HG02759 (cell line): ENCODE results near the gene PYGO2.
"Not testable (repeated sequence)": the region's sequence is repeated elsewhere in the genome, so short reads cannot be mapped to it uniquely, and the experiment has no call there.

ENCODE experiments used
- ATAC-seq: cut with Tn5 transposase; IDR thresholded peaks from one replicate; pipeline ENCODE4 v1.9.1; 2021; ENCODE audit warnings: mild to moderate bottlenecking, moderate library complexity; ENCODE audit not compliant: unreplicated experiment

Gene PYGO2

GRCh38 chr1:155000411-155000725 lies 38.8 kb upstream of the PYGO2 start:
- ATAC-seq: no peak

DNA sequence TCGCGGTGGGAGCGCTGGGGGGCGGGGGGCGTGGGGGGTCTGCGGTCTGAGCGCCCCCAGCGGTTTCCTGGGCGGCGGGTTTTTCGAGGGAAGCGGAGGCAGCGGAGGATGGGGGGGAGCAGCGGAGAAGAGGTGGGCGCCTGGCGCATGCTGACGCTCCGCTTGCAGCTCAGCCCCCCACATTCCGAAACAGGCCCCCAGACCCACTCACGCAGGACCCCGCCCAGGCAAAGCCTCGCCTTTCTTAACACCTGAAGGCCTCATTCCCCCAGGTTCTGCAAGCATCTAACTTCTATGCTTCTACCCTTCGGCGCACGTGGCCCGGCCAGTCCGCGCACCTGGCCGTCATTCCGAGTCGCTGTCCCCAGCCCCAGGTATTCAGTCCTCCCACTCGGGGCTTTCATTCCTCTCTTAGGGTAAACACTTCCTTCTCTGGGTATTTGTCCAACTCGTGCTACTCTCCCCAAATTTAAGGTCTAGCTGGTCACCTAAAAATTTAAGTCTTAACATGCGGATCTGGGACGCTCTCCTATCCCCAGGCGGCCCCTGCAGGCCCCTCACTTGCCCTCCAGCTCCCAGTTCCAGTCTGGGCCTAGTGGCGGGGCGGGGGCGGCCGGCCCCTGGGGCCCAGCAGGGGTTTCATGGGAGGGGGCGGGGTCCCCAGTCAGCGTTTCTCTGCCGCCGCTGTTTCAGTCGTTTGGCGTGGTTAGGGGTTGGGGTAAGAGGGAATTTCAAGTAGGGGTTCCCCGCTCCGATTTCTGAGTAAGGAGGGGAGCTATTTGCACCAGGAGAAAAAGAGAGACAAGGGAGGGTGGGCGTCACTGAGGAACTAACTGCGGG lies 38.2 kb upstream of the PYGO2 start:
- ATAC-seq: no peak

DNA sequence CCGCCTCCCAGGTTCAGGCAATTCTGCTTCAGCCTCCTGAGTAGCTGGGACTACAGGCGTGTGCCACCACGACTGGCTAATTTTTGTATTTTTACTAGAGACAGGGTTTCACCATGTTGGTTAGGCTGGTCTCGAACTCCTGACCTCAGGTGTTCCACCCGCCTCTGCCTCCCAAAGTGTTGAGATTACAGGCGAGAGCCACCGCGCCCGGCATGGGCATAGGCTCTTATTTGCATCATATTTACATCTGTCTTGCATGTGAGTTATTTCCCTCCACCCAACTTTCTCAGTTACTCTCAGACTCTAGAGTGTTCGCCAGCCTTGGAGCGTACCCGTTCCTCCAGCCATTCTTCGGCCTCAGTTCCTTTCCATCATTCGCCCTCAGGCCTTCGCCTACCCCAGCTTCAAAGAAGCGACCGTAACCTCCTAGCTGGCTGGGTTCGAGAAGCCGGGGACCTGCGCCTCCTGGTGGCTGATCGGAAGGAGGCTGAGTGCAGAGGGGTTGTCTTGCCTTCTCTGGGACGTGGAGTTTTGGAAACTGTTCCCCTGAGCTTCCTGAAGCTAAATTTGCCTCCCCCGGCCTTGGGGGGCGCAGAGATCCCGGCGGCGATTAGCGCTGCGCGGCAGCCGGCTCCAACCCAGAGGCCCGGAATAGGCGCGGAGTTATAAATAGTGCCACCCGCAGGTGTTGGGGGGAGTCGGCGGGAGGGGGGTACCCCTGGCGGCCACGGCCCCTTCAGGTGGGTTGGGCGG lies 37.4 kb upstream of the PYGO2 start:
- no peak for ATAC-seq

- ATAC-seq: no peak
These were observed 36.7 kb upstream of the PYGO2 start for GRCh38 chr1:154998201-154998780.

GRCh38 chr1:154996966-154997701 lies 35.6 kb upstream of the PYGO2 start:
- no peak for ATAC-seq

GRCh38 chr1:154995301-154995983 lies 33.9 kb upstream of the PYGO2 start:
- not testable (repeated sequence) for ATAC-seq

DNA sequence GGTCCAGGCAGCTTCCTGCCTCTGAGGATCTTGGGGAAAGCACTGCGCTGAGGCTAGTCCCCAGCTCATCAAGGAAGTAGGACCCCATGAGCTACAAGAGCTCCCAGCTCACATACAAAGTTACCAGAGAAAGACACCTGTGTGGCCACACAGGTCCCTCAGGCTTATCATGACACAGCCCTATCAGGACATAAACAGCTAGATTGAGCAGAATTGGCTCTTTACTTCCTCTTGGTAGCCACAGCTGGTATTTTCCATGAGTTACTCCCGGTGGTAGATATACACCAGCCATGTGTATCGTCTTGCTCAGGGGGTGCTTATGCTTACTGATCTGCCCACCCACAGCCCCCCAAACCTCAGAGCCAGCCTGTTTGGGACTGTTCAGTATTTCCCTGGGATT lies 33.0 kb upstream of the PYGO2 start:
- no peak for ATAC-seq

- no peak for ATAC-seq
These were observed 32.6 kb upstream of the PYGO2 start for GRCh38 chr1:154994269-154994587.

GRCh38 chr1:154993572-154994268 lies 32.1 kb upstream of the PYGO2 start, which contains the start of gene LENEP:
Gene LENEP (plus strand): TSS chr1:154993586. CDS start chr1:154993608, 22 bp downstream.
- ATAC-seq: no peak

GRCh38 chr1:154992721-154993571 lies 31.4 kb upstream of the PYGO2 start:
- no peak for ATAC-seq

DNA sequence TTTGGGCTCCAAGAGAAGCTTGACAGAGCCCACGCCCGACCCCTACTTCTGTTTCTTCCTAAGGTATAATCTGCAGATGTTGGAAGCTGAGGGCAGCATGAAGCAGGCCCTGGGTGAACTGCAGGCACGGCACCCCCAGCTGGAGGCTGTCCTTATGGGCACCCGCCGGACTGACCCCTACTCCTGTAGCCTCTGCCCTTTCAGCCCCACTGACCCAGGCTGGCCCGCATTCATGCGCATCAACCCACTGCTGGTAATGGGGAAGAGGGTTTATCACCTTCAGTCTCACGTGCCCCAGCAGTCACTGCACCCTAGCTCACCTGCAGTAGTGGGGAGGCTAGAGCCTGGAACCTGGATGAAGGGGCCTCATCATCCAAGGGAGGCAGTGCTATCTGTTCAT lies 28.7 kb upstream of the PYGO2 start:
- ATAC-seq: no peak

DNA sequence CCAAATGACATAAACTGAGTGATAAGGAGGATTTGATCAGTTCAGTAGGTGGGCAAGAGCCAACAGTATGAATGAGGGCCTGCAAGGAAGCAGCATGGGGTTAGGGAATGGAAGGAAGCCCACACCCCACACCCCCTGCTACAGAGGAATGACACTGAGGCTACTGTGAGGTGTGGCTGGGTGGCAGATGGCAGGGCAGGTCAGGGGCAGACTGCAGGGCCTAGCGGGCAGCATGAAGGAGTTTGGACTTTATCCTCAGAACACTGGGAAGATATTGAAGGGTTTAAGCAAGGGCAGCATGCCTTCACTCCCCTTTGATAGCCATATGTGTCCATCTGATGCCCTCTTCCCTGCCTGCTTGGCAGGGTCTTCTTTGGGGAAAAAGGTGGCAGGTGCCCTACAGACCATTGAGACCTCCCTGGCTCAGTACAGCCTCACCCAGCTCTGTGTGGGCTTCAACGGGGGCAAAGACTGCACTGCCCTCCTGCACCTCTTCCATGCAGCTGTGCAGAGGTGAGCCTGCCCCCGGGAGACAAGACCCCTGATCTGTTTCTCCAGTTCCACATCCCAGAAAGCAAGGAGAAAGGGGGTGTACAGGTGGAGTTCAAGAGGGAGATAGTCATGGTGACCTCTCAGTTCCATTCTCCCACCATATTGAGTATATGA lies 27.7 kb upstream of the PYGO2 start:
- ATAC-seq: no peak

DNA sequence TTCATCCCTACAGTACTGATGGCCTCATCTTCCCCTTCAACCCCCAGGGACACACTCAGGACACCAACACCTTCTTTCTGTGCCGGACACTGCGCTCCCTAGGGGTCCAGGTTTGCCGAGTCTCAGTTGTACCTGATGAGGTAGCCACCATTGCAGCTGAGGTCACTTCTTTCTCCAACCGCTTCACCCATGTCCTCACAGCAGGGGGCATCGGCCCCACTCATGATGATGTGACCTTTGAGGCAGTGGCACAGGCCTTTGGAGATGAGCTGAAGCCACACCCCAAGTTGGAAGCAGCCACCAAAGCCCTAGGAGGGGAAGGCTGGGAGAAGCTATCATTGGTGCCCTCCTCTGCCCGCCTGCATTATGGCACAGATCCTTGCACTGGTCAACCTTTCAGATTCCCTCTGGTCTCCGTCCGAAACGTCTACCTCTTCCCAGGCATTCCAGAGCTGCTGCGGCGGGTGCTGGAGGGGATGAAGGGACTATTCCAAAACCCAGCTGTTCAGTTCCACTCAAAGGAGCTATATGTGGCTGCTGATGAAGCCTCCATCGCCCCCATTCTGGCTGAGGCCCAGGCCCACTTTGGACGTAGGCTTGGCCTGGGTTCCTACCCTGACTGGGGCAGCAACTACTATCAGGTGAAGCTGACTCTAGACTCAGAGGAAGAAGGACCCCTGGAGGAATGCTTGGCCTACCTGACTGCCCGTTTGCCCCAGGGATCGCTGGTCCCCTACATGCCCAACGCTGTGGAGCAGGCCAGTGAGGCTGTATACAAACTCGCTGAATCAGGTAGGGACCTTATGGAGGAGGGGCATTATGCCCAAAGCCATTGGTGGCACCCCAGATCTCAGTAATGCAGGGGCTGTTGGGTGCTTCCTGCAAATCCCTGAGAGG lies 26.7 kb upstream of the PYGO2 start:
- ATAC-seq: no peak

GRCh38 chr1:154987326-154987725 lies 25.7 kb upstream of the PYGO2 start:
- no peak for ATAC-seq

DNA sequence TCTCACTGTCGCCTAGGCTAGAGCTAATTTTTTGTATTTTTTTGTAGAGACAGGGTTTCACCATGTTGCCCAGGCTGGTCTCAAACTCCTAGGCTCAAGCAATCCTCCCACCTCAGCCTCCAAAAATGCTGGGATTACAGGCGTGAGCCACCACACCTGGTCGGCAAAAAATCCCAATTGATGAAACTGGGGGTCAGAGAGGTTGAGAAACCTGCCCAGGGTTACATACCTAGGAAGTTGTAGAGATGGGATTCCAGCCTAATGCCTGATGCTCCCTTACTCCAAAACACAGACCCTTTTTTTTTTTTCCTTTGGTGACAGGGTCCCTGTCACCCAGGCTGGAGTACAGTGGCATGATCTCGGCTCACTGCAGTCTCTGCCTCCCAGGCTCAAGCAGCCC lies 25.2 kb upstream of the PYGO2 start:
- not testable (repeated sequence) for ATAC-seq

GRCh38 chr1:154983776-154984466 lies 22.3 kb upstream of the PYGO2 start:
- no peak for ATAC-seq
